NCI-H69 (cell line): ENCODE measurements around the gene ZC3H7A.
"Not testable (repeated sequence)": the region's sequence is repeated elsewhere in the genome, so short reads cannot be mapped to it uniquely, and the experiment has no call there.

Source experiments
- DNase-seq: peaks from one replicate; lab custom pipeline; 2025; lab: John Stamatoyannopoulos, UW

ZC3H7A gene

GRCh38 chr16:11797166-11797956, at the start of gene ZC3H7A:
ZC3H7A (minus strand) TSS chr16:11797258; CDS start chr16:11782354, 14,904 bp downstream.
- peak; percentile 99 for DNase-seq

GRCh38 chr16:11844499-11844898, 47.4 kb upstream of the ZC3H7A start:
- no peak for DNase-seq

- no peak for DNase-seq
Measured at GRCh38 chr16:11843861-11844260, 46.8 kb upstream of the ZC3H7A start.

GRCh38 chr16:11843206-11843605, 46.1 kb upstream of the ZC3H7A start:
- DNase-seq = no peak

GRCh38 chr16:11841026-11841425, 44.0 kb upstream of the ZC3H7A start:
- no peak for DNase-seq

- peak; percentile 53 for DNase-seq
Measured at GRCh38 chr16:11836650-11837244, 39.7 kb upstream of the ZC3H7A start.

GRCh38 chr16:11835891-11836649, 39.0 kb upstream of the ZC3H7A start:
- peak; percentile 91 for DNase-seq

GRCh38 chr16:11835309-11835708, 38.3 kb upstream of the ZC3H7A start:
- DNase-seq = peak; percentile 37

GRCh38 chr16:11833951-11834695, 37.1 kb upstream of the ZC3H7A start:
- no peak for DNase-seq

GRCh38 chr16:11828696-11829095, 31.6 kb upstream of the ZC3H7A start:
- peak; percentile 32 for DNase-seq

- not testable (repeated sequence) for DNase-seq
Measured at GRCh38 chr16:11825520-11826165, 28.6 kb upstream of the ZC3H7A start.

GRCh38 chr16:11824362-11824761, 27.3 kb upstream of the ZC3H7A start:
- DNase-seq = no peak

- DNase-seq = not testable (repeated sequence)
Measured at GRCh38 chr16:11823645-11824044, 26.6 kb upstream of the ZC3H7A start.

GRCh38 chr16:11819798-11820197, 22.7 kb upstream of the ZC3H7A start:
- DNase-seq = no peak

- not testable (repeated sequence) for DNase-seq
Measured at GRCh38 chr16:11818970-11819369, 21.9 kb upstream of the ZC3H7A start.

- no peak for DNase-seq
Measured at GRCh38 chr16:11816123-11816522, 19.1 kb upstream of the ZC3H7A start.

- not testable (repeated sequence) for DNase-seq
Measured at GRCh38 chr16:11814800-11815199, 17.7 kb upstream of the ZC3H7A start.

- no peak for DNase-seq
Measured at GRCh38 chr16:11806721-11807120, 9.7 kb upstream of the ZC3H7A start.

- DNase-seq = no peak
Measured at GRCh38 chr16:11805556-11805955, 8.5 kb upstream of the ZC3H7A start.

- peak; percentile 17 for DNase-seq
Measured at GRCh38 chr16:11801481-11802021, 4.5 kb upstream of the ZC3H7A start.

- no peak for DNase-seq
Measured at GRCh38 chr16:11800382-11800718, 3.3 kb upstream of the ZC3H7A start.
